Stimulated activated CD4-positive, alpha-beta T cell treated with anti-CD3 and anti-CD28 coated beads, Interleukin-15, amount 100 ng/mL, for 1 hour (primary cell): Measurements from ENCODE around the gene APBA3.
A peak's percentile ranks its signal among the peaks of the same experiment; 100 is the strongest.
"Not testable (repeated sequence)": the region's sequence is repeated elsewhere in the genome, so short reads cannot be mapped to it uniquely, and the experiment has no call there.

ENCODE experiments used
- DNase-seq, 2 donors: peaks; one replicate each; pipeline ENCODE4 v3.0.0-alpha.2; 2020; ENCODE audit warnings: low read depth in 1 of 2, low spot score in 1 of 2

The APBA3 gene

DNA sequence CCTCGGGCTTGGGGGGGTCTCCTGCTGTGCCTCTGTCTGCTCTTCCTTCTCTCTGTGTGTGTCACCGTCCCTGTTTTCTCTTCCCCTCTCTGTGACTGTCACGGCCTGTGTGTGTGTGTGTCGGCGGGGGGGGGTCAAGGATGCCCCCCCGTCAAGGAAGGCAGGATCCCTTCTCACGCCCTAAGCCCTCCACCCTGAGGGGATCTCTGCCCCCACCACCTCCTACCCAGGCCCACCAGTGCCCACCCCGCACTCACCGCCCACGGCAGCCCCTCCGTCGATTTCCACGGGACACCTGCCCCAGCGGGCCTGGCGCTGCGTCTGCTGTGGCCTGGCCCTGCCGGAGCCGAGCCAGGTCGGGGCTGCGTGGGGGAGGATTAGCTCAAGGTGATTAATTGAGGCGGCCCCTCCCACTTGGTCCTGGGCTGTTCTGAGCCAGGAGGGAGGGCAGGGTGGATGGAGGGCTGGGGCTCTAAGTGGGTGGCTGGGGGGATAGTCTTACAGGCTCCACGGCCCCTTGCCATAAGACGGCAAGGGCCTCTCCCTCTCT, 10.5 kb upstream of the APBA3 start, which contains the start of gene RAX2:
RAX2 (minus strand) TSS at position 323 of the 550 bp plus-strand sequence. CDS start 486 bp downstream, outside the sequence.
- DNase-seq = no peak

DNA sequence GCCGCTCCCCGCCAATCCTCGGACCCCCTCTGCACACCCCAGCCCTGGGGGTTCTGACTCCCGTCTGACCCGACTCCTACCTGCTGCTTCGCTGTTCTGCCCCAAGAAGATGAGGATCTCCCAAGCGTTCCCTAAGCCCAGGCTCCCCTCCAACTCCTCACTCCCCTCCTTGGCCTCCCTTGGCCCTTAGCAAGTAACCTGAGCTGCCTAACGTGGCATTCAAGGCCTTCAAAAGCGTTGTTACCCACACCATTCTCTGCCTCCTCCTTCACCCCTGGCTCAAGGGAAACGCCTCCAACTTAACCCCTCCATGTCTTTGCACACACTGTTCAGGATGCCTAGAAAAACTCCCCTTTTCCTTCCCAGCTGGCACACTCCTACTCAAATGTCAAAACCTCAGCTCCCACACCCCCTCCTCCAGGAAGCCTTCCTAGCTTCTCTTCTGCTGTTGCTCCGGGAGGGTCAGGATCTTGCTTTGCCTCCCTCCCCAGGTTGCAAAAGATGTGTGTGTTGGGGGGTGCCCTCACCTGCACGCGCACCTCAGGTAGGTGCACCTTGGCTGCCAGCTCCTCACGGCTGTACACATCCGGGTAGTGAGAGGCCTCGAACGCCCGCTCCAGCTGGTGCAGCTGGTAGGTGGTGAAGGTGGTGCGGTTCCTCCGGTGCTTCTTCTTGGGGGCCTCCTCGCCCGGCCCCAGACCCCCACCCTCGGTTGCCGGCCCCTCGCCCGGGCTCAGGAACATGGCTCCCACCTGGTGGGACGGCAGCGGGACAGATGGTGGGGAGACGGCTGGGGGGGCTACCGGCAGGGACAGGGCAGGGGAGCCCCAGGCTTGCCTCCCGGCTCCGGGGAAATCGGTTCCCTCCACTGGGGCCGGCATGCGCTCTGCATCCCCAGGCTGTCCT, 9.8 kb upstream of the APBA3 start:
- no peak for DNase-seq

DNA sequence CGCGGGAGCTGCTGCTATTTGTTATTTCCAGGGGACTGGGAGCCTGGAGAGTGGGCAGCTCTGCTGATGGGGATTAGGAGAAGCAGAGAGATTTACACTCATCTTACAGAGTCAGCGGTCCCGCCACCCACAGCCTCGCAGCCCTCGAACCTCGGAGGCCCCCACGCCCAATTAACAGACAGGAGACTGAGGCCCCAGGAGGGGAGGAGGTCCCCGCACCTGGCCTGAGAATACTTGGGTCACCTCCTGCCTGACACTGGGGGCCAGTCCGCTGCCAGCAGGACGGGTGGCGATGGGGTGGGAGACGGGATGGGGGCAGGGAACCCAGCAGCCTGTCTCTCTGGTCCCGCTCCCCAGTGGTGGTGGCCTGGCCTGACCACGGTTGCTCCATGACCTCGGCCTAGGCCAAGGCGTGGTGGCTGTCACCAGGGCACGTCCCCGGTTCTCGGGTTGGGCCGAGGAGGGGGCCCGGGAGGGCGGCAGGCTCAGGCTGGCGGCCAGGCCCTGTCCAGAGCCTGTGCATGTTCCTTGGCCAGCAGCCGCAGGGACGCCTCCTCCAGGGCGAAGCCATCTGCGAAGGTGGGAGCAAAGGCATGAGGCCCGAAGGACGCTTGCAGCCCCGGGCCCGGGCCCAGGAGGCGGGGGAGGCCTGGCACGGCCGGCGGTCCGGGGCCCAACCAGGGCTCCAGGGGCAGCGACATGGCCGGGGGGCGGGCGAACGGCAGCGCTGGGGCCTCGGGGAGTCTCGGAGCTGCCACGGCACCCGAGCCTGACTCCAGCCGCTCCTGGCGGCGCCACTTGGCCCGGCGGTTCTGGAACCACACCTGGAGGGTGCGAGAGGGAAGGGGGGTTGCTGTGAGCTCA, 8.9 kb upstream of the APBA3 start:
- no peak for DNase-seq

DNA sequence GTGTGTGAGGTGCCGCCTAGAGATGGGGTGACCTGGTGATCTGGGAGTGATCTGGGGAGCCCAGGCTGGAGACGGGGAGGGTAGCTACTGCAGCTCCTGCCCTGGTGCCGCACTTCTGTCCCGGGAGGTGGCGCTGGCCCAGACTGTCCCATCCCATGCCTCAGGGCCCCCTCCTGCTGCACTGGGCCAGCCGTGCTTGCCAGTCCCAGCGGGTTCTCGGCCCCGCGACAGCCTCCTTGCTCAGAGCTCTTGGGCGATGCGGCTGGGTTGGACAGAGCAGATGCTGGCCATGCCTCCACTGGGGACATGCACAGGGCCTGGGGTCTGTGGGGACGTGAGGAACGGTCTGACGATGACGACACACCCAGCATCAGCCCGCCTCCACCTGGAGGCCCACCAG, 8.0 kb upstream of the APBA3 start:
- DNase-seq = no peak

DNA sequence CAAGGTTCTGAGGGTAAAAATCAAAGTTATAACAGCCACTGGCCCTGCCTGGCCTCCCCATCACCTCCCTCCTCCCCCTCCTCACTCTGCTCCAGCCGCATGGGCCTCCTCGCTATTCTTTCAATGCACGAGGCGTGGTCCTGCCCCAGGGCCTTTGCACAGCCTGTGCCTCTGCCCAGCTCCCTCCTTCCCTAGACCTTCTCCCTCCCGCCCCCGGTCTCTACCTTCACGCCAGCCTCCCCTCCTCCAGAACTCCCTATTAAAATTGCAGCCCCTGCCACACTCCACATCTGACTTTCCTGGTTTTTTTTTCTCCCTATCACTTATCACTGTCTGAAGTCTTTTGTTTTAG, 7.2 kb upstream of the APBA3 start:
- DNase-seq = no peak

DNA sequence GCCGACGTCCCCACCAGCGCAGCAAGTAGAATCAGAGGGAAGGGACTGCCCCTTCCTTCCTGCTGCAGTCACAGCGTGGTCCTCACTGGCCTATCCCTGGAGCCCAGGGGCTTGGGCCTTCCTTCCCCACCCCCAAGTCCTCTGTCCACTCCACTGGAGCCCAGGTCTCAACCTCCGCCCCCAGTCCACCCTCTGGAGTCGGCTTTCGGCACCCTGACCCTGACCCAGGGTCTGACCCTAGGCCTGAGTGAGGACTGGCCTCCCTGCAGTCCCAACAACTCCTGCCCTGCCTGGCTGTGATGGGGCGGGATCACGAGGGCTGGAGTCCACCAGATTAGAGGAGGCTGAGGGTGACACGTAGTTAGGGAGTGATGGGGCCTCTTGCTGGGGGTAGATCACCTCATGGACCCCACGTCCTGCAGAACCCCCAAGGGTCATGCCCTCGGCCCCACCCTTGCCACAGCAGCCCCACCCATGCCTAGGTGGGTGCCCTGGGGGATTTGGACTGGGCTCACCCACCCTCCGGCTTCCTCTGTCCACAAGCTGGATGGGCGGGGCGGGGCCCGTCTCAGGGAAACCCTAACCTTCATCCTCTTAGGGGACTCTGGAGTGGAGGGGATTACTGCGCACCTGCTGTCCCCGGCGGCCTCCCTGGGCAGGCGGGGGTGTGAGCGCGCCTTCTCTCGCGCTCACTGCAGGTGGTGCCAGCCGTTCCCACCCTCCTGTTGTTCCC, 6.7 kb upstream of the APBA3 start:
- DNase-seq = no peak

DNA sequence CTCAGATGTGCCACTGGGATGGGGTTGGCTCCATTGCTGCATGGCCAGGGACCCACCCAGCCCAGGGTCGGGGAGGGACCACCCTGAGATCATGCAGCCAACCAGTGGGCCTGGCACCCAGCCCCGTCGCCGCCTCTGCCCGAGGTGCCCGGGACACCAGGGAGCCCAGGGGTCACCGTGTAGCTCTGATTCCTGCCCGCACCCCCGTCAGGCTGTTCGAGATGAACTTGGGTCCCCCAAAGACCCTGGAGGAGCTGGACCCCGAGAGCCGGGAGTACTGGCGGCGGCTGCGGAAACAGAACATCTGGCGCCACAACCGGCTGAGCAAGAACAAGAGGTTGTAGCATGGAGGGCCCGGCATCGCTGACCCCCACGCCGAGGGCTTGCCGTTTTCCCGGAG, 5.6 kb upstream of the APBA3 start:
- DNase-seq = no peak

DNA sequence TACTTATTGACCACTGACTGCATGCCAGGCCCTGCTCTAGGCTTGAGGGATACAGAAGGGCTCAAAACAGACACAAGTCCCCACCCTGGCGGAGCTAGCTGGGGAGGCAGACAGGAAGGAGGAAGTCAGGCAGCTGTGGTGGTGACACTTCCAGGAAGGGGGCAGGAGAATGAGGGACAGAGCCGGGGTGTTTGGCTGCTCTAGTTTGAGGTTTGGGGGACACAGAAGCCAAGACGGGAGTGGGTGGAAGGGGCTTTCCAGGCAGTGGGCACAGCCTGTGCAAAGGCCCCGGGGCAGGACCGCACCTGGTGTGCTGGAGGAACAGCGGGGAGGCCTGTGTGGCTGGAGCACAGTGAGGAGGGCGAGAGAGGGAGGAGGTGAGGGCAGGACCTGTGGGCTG, 5.0 kb upstream of the APBA3 start:
- DNase-seq = no peak

DNA sequence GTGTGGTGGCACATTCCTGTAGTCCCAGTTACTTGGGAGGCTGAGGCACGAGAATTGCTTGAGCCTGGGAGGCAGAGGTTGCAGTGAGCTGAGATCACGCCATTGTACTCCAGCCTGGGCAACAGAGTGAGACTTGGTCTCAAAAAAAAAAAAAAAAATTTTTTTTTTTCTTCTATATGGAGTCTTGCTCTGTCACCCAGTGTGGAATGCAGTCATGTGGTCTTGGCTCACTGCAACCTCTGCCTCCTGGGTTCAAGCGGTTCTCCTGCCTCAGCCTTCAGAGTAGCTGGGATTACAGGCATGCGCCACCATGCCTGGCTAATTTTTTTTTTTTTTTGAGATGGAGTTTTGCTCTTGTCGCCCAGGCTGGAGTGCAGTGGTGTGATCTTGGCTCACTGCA, 4.3 kb upstream of the APBA3 start:
- DNase-seq = not testable (repeated sequence)

DNA sequence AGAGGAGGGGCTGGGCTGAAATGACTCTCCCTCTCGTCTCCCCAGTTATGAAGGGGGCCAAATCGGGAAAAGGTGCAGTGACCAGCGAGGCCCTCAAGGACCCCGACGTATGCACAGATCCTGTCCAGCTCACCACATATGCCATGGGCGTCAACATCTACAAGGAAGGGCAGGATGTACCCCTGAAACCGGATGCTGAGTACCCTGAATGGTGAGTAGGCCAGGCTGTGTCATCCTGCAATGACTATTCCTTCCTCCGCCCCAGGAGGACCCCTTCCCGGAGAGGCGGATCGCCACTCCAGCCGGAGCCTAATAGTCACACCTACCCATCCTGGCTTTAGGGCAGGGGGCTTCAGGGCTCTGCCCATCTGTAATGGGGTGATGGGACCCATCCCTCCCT, 3.6 kb upstream of the APBA3 start:
- DNase-seq = no peak

DNA sequence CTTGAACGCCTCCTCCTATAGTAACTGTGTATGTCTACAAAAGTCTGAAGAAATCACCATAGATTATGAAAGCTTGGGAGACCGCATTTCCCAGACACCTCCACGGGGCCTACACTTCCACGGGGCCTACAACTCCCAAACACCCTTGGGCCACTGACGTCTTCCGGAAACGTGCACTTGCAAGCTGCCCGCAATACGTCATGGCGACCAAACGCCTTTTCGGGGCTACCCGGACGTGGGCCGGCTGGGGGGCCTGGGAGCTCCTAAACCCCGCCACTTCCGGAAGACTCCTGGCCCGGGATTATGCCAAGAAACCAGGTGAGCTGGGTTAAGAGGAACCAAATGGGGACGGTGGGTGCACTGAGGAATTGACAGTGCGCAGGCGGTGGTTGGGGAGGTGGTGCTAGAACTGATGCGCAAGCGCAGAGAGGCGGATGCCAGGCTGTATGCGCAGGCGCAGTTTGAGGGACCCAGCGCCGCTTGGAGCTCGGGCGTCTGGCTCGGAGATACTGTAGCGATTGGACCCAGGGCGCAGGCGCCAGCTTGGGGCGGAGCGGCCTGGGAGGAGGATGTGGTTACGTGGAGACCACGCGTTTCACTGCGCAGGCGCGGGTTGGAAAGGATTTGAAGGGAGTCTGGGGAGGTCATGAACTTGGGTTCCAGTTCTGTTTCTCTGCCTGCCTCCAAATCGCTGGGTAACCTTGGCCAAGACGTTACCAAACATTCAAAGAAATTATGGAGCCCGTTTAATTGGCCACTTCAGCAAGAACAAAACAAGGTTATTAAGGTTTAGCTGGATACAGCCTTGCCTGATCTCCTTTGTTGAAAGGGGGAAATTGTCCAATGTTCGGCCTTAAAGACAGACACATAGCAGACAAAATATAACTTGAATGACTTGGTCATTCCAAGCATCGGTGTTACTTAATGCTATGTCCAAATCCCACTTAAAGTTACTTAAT, 1.3 kb upstream of the APBA3 start, which contains the start of gene MRPL54:
MRPL54 (plus strand) TSS at position 182 of the 959 bp plus-strand sequence; CDS start at position 201, 19 bp downstream.
- peak; percentile 99 to 100 for DNase-seq

DNA sequence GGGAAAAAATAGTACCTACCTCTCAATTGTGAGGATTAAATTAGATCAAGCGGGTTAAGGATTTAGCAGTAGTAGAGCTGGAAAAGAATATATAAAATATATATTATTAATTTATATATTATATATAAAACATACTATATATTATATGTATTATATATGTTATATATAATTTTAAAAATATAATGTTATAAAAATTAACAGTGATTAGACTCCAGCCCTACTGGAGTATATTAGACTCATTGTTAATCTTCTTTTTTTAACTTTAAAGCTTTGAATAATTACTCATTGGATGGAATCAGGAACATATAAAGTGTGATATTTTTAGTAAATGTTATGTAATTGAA, 610 bp upstream of the APBA3 start:
- no peak for DNase-seq

DNA sequence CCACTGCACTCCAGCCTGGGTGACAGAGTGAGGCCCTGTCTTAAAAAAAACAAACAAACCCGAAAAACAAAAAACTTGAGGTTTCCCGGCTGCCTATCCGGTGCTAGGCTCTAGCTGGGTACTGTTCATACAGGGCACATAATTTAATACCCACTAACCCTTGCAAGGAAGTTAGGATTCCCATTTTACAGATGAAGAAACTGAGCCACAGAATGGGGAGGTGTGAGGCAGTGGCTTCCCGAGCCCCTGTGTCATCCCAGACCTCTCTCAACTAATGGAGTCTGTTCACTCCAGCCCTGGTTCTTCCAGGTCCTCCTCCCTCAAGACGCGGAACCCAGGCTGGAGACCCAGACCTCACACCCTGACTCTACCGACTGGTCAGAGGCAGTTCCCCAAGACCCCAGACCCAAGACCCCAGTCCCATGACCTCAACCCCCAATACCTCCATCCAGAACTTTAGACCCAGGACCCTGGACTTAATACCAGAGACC, 576 bp downstream of the APBA3 start:
- no peak for DNase-seq

DNA sequence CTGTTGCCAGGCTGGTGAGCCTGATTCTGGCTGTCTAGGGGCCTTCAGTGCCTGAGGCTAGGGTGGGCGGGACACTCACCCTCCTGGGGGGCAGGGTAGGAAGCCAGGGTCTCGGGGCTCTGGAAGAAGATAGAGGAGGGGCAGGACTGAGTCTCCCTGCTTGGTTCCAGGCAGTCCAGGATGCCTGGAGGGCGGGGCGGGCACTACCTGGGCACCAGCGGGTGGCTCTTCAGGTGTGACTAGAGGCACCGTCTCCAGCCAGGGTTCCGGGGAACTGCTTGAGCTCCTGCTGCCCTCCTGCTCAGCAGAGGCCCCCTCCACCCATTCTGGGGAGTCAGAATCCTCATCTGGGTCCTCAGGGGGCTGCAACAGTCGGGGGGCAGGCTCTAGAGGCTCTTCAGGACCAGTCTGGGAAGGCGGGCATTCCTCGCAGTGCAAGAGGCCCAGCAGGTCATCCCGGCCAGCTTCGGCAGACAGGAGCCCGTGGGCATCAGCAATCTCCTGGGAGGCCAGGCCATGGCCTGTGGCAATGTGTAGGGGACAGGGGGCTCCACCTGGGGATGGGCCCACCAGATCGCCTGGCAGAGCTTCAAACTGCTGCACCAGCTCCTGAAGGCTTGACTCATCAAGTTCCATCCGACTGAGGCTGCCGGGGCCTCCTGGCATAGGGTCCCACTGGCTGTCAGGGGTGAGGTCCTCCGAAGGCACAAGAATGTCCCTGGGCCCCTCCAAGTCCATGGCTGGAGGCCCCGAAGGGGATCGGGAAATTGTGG, 1.8 kb downstream of the APBA3 start:
- DNase-seq = no peak

DNA sequence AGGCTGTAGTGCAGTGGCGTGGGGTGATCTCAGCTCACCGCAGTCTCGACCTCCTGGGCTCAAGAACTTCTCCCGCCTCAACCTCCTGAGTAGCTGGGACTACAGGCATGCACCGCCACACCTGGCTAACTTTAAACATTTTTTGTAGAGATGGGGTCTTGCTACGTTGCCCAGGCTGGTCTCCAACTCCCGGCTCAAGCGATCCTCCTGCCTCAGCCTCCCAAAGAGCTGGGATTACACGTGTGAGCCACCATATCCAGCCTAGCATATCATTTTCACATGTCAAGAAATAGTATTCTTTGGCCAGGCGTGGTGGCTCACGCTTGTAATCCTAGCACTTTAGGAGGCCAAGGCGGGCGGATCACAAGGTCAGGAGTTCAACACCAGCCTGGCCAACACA, 3.2 kb downstream of the APBA3 start:
- DNase-seq = not testable (repeated sequence)

DNA sequence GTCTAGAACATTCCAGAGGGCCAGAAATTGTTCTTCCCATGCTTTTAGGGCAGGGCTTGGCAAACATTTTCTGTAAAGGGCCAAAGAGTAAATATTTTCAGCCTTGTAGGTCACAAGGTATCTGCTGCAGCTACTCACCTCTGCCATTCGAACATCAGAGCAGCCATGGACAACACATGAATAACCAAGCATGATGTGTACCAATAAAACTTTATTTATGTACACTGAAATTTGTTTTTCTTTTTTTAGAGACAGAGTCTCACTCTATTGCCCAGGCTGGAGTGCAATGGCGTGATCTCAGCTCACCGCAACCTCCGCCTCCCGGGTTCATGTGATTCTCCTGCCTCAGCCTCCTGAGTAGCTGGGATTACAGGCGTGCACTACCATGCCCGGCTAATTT, 3.8 kb downstream of the APBA3 start:
- not testable (repeated sequence) for DNase-seq

DNA sequence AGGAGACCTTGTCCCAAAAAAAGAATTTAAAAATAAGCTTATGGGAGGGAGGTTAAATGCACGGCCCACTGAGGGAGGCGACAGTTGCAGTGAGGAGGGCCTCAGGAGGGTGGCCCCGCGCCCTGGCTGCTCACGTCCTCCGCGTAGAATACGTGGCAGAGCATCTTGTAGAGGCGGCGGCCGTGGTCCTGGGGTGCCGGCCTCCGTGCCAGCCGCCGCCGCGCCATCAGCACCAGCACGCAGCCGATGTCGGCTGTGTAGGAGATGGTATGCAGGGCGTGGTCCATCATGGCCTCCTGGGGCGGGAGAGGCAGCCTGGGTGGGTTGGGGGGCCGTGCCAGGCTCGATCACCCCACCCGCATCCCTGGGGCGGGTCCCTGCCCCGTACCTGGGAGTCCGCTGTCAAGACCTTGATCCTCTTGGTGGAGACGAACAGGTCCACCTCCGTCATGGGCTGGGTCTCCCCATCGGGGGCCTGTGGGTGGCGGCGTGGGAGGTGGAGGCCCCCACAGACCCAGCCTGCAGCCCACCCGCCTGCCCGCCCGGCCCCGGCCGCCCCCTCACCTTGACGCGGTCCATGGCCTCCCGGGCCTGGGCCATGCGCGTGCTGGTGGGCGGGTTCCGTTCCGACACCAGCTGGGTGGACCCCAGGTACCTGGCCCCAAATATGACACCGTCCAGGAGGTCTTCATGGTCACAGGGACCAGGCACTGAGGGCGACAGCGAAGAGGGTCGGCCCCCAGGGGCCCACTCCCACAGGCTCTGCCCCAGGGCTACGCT, 7.7 kb downstream of the APBA3 start:
- no peak for DNase-seq

DNA sequence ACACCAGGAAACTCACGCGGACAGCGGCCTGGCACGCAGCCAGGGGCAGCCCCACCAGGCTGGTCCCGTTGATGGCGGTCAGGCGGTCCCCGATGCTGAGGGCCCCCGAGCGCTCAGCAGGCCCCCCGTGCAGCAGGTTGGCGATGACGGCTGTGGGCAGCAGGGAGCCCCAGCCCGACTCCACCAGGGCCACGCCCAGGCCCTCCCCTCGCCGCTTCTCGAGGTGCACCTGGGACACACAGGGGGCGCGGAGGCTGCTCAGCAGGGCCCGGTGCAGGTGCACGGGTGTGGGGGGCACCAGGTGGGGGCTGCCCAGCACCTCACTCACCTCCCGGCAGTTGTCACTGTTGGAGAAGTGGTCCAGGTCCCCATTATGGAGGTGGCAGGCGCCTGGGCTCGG, 9.0 kb downstream of the APBA3 start:
- DNase-seq = no peak
